DND-41 (cell line): ENCODE measurements around the gene CLMN.

ENCODE experiments used
- ATAC-seq: fragments of 200-7000 bp; cut with Tn5 transposase; 3 replicates; pipeline ENCODE4 v1.9.1; 2021; ENCODE audit warnings: low read depth; ENCODE audit not compliant: insufficient read depth
- DNase-seq: peaks from one replicate; pipeline ENCODE4 v3.0.0-alpha.2; 2020
- H2AFZ ChIP-seq: 2 replicates; pipeline ENCODE4 v1.6.0; 2012; ENCODE audit warnings: low read depth, low read length
- H3K27ac ChIP-seq: 2 replicates; pipeline ENCODE4 v1.5.1; 2012; ENCODE audit warnings: low read length, inconsistent platforms
- H3K27me3 ChIP-seq: fragments of 200-600 bp; sonication (generic); 2 replicates; pipeline ENCODE4 v1.6.0; 2012; ENCODE audit warnings: low read length, mild to moderate bottlenecking, inconsistent platforms; ENCODE audit not compliant: insufficient read depth, poor library complexity
- H3K36me3 ChIP-seq: 2 replicates; pipeline ENCODE4 v1.5.1; 2012; ENCODE audit warnings: low read length, inconsistent platforms; ENCODE audit not compliant: insufficient read depth
- H3K4me1 ChIP-seq: 2 replicates; pipeline ENCODE4 v1.5.1; 2012; ENCODE audit warnings: mild to moderate bottlenecking, low read length; ENCODE audit not compliant: insufficient read depth
- H3K4me2 ChIP-seq: 2 replicates; pipeline ENCODE4 v1.6.0; 2012; ENCODE audit warnings: mild to moderate bottlenecking, moderate library complexity, low read length, inconsistent platforms; ENCODE audit not compliant: insufficient read depth
- H3K4me3 ChIP-seq, 2 experiments: fragments of 200-600 bp in 1 of 2; shearing (Covaris generic) in 1 of 2; 2 replicates each; pipeline ENCODE4 v1.5.1; 2012 to 2016; ENCODE audit warnings: inconsistent platforms in 2 of 2, low read length in 2 of 2, mild to moderate bottlenecking in 2 of 2, low read depth in 1 of 2, moderate library complexity in 1 of 2
- H3K79me2 ChIP-seq: 2 replicates; pipeline ENCODE4 v1.6.0; 2012; ENCODE audit warnings: low read length, inconsistent platforms; ENCODE audit not compliant: insufficient read depth
- H3K9ac ChIP-seq: 2 replicates; pipeline ENCODE4 v1.6.0; 2012; ENCODE audit warnings: low read depth, mild to moderate bottlenecking, inconsistent platforms, low read length, moderate library complexity
- H3K9me3 ChIP-seq: 2 replicates; pipeline ENCODE4 v1.5.1; 2012; ENCODE audit warnings: low read length, moderate library complexity, mild to moderate bottlenecking, inconsistent platforms; ENCODE audit not compliant: insufficient read depth, severe bottlenecking
- H4K20me1 ChIP-seq: 2 replicates; pipeline ENCODE4 v1.6.0; 2012; ENCODE audit warnings: low read length; ENCODE audit not compliant: insufficient read depth
- EZH2 ChIP-seq: IDR thresholded peaks from 3 replicates; pipeline ENCODE4 v1.6.1; 2012; ENCODE audit warnings: borderline replicate concordance, low read depth, mild to moderate bottlenecking, moderate library complexity, low read length, inconsistent platforms; ENCODE audit not compliant: severe bottlenecking
- TF ChIP-seq, protein P1 (sequence below): IDR thresholded peaks from 2 replicates; pipeline ENCODE4 v1.5.1; 2012; ENCODE audit warnings: borderline replicate concordance, low read length, moderate library complexity, mild to moderate bottlenecking; ENCODE audit not compliant: poor library complexity, severe bottlenecking; ENCODE audit errors: extremely low read depth

Gene CLMN

DNA sequence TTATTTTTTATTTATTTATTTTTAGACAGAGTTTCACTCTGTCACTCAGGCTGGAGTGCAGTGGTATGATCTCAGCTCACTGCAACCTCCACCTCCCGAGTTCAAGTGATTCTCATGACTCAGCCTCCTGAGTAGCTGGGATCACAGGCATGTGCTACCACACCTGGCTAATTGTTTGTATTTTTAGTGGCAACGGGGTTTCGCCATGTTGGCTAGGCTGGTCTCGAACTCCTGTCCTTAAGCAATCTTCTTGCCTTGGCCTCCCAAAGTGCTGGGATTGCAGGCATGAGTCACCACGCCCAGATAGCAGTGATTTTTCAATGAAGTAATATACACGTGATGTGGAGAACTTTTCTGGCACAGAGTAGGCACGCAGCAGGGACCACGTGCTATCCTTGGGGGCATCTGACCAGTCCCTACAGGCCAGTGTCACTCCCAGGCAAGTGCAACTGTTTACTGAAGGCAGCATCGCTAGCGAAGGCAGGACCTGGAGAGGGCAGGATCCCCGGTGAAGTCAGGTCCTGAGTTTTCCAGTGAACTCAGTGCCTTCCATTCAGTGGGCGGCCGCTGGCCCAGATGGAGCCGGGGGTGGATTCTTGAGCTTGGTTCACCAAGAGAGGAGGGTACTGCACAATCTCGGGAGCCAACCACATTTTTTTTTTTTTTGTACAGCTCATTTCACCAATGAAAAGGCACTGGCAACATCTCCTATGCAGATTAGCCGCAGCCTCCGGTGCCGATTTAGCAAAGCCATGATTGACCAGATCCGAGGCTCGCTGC lies 11.1 kb upstream of the CLMN start:
- no peaks in the 10 kb centered on the region for H3K9me3 ChIP-seq
- no peak overlapping the region for H2AFZ ChIP-seq
- ATAC-seq, result no peak
- H3K79me2 ChIP-seq, result no peaks in the 10 kb centered on the region
- H4K20me1 ChIP-seq, result no peaks in the 10 kb centered on the region
- no peak for DNase-seq
- no peaks in the 10 kb centered on the region for H3K4me1 ChIP-seq
- H3K27ac ChIP-seq, result no peak overlapping the region
- H3K4me2 ChIP-seq, result no peak overlapping the region
- no peaks in the 10 kb centered on the region for H3K27me3 ChIP-seq
- H3K9ac ChIP-seq, result no peak overlapping the region
- no peak overlapping the region for H3K4me3 ChIP-seq
- H3K36me3 ChIP-seq, result no peaks in the 10 kb centered on the region
- TF ChIP-seq EZH2, result no peak
- TF ChIP-seq, protein P1, sequence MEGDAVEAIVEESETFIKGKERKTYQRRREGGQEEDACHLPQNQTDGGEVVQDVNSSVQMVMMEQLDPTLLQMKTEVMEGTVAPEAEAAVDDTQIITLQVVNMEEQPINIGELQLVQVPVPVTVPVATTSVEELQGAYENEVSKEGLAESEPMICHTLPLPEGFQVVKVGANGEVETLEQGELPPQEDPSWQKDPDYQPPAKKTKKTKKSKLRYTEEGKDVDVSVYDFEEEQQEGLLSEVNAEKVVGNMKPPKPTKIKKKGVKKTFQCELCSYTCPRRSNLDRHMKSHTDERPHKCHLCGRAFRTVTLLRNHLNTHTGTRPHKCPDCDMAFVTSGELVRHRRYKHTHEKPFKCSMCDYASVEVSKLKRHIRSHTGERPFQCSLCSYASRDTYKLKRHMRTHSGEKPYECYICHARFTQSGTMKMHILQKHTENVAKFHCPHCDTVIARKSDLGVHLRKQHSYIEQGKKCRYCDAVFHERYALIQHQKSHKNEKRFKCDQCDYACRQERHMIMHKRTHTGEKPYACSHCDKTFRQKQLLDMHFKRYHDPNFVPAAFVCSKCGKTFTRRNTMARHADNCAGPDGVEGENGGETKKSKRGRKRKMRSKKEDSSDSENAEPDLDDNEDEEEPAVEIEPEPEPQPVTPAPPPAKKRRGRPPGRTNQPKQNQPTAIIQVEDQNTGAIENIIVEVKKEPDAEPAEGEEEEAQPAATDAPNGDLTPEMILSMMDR, result no peak

- no peak overlapping the region for H3K4me2 ChIP-seq
Measured at GRCh38 chr14:95329941-95330340, 10.2 kb upstream of the CLMN start.

DNA sequence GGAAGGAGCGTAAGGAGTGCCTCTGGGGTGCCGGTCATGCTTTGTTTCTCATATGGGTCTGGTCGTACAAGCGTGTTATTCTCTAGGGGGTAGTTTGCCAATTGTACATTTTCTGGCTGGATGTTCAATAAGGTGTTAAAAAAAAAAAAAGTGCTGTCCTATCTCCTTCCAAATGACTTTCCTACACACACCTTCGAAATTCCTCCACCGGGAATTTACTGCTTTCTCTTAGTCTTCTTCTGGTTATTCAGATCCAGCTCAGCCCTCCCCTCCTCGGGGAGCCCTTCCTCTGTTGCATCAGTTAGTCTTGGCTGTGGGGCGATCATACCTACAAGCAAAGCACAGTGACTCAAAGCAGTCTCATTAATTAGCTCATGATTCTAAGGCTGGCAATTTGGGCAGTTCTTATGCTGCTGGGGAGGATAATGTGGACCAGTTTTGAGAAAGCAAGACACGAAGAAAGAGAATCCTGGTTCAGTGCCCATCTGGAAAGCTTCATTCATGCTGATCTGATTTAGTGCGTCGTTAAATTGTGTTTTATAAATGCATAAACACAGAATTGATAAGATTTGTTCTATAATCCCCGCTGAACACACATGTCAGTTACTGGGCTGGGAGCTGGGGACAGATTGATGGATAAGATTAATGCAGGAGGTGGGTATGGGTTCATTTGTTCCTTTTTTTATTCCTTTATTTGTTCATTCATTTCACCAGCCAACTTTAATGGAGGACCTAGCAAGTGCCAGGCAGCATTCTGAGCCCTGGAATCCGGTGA lies 9.2 kb upstream of the CLMN start:
- no peak overlapping the region for H2AFZ ChIP-seq
- H3K27ac ChIP-seq, result no peak overlapping the region

More at GRCh38 chr14:95329941-95330340, 10.2 kb upstream of the CLMN start:
- H3K4me3 ChIP-seq, result no peak overlapping the region
- H3K27me3 ChIP-seq, result no peaks in the 10 kb centered on the region
- H3K79me2 ChIP-seq, result no peaks in the 10 kb centered on the region
- no peaks in the 10 kb centered on the region for H4K20me1 ChIP-seq
- no peaks in the 10 kb centered on the region for H3K9me3 ChIP-seq
- H3K9ac ChIP-seq, result no peak overlapping the region
- H3K4me1 ChIP-seq, result no peaks in the 10 kb centered on the region
- no peak overlapping the region for H3K27ac ChIP-seq
- H3K36me3 ChIP-seq, result no peaks in the 10 kb centered on the region
- TF ChIP-seq, protein P1, result no peak
- TF ChIP-seq EZH2, result no peak
- DNase-seq (no peak), ATAC-seq (no peak)
- H2AFZ ChIP-seq, result no peak overlapping the region

More for the DNA sequence above, 9.2 kb upstream of the CLMN start:
- Histone ChIP-seq H3K4me3 (no peak overlapping the region), H3K4me2 (no peak overlapping the region), H3K36me3 (no peaks in the 10 kb centered on the region), H4K20me1 (no peaks in the 10 kb centered on the region), H3K4me1 (no peaks in the 10 kb centered on the region), H3K27me3 (peaks cover 2% of the 10 kb centered on the region), H3K79me2 (no peaks in the 10 kb centered on the region), H3K9me3 (no peaks in the 10 kb centered on the region), H3K9ac (no peak overlapping the region)
- ATAC-seq (no peak), DNase-seq (no peak)
- TF ChIP-seq EZH2, result no peak
- TF ChIP-seq, protein P1, result no peak
